GM18861 (cell line): ENCODE measurements around the gene CPSF3.
"Not testable (repeated sequence)": the region's sequence is repeated elsewhere in the genome, so short reads cannot be mapped to it uniquely, and the experiment has no call there.

ENCODE experiments used
- ATAC-seq: cut with Tn5 transposase; IDR thresholded peaks from one replicate; pipeline ENCODE4 v1.9.1; 2021; ENCODE audit not compliant: unreplicated experiment

CPSF3 gene

DNA sequence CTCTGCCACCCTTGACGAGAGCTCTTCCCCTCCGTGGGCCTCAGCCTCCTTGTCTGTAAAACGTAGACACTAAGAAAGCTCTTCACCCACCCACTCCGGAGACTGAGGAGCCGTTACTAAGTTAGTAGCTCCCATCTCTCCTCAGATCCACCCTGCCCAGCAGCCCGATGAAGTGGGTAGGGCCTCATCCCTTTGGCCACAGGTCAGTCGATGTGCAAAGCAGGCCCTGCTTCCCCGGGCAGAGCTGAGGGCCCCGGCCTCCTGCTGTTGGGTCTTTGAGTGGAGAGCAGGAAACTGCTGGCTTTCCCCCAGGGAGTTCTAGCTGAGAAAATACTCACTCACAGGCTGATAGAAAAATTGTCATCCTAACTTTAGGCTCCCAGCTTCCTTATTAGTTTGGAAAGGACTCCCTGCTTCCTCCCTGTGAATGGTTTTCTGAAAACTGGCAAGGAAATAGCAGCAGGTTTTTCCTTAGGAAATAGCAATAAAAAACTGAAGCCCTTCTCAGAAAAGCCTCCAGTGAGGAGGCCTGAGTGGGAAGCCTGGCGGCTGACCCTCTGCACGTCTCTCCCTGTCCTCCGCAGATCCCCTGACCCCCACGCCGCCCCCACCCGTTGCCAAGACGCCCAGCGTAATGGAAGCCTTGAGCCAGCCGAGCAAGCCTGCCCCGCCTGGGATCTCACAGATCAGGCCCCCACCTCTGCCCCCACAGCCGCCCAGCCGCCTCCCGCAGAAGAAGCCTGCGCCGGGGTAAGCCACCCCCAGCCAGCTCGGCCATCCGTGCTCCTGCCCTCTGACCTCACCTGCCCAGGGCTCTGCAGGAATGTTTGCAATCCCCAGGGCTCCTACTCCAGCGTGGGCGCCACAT lies 30.3 kb upstream of the CPSF3 start:
- ATAC-seq: no peak

DNA sequence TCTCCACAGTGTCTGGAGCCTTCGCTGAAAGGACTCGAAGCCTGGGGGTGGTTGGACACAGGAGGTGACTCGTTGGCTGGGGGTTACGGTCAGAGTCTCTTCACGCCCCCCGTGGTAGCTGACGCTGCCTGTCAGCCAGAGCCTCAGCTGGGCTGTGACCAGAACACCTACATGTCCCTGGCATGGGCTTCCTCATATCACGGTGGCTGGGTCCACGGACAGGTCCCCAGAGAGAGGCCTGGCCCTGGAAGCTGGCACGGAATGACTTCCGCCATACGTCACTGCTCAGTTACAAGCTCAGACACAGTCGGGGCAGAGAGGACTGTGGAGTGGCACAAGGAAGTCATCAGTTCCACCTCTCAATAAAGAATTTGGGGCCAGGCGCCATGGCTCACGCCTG lies 28.6 kb upstream of the CPSF3 start:
- no peak for ATAC-seq

DNA sequence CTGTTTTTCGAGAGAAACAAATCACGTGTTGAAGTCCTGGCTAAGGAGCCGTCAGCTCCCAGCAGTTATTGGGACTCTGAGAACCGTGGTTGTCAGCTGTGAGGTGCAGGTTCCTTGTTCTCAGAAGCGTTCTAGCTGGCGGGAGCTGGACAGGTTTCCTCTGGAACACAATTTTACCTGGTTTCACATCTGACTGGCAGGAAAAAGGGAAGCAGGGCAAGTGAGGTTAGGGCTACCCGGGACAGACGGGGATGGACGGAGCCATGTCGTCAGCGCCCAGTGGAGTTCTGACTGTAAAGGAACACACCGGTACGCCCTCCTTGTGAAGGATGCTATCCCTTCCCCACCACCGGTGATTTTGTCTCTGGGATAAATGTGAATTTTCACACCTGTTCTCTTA lies 26.3 kb upstream of the CPSF3 start:
- no peak for ATAC-seq

DNA sequence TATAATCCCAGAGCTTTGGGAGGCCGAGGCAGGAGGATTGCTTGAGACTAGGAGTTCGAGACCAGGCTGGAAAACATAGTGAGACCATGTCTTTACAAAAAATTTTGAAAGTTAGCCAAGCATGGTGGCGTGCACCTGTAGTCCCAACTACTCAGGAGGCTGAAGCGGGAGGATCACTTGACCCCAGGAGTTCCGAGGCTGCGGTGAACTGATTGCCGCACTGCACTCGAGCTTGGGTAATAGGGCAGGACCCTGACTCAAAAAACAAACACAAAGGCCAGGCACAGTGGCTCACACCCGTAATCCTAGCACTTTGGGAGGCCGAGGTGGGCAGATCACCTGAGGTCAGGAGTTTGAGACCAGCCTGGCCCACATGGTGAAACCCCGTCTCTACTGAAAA lies 25.2 kb upstream of the CPSF3 start:
- ATAC-seq: not testable (repeated sequence)

DNA sequence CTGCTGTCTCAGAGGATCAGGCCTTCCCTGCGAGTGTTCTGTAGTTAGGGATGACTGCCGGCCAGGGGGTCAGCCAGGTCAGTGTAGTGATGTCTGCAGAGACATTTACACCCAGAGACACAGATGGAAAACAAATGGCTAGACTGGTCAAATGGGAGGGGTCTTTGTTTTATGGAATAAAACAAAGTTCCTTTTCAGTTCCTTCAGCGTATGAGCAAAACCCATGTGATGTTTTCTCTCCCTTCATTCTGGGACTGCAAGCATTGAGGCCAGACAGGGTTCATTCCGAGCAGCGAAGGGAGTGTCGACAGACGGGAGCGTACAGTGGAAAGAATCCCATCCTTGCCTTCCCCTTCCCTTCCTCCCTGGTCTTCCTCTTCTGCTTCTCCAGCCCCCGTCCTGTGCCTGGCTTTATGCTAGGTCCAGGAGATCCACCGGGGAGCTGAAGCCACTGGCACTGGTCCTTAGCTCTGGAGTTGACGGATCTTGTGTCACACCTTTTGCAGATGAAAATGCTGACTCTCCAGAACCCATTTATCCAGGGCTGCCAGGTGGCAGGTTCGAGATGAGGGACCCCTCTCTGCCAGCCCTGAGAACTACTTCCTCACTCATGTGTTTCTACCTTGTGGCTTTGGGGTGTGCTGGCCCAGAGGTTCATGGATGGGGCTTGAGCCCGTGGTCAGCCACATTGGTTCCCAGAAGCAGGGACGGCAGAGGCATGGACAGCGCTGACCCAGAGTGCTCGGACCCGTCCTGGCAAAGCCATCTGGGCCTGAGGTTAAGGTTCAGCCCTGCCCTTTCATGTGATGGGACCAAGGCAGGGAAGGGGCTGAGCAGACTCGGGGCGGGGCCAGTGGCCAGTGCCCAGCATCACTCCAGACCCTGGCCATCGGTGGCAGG lies 24.3 kb upstream of the CPSF3 start:
- no peak for ATAC-seq

DNA sequence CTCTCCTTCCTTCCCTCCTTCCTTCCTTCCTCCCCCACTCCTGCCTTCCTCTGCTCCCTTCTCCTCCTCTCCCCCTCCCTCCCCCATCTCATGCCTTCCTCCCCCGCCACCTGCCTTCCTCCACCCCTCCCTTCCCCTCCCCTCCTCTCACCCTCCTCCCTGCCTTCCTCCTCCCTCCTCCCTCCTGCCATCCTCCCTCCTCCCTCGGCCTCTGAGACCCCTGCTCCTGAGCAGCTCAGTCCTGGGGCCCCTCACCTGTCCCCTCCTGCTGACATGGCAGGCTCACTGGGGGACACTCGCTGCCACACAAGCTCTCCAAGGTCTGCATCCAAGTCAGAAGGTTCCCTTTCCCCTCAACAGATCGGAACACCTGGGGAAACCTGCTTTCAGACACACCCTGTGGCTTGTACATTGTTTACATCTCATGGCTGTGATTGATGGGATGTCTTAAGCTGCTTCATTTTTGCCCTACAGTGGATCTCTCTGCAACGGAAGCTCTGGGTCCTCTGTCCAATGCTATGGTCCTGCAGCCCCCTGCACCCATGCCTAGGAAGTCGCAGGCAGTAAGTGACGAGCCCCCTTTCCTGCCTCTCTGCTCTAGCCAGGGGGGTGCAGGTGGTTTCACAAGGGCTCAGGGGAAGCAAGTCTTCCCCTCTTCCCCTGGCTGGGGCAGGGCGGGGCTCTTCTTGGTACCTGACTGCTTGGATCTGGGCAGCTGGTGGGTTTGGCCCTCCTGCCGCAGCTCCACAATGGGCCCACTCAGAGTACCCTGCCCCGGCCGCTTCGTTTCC lies 23.0 kb upstream of the CPSF3 start:
- ATAC-seq: no peak

DNA sequence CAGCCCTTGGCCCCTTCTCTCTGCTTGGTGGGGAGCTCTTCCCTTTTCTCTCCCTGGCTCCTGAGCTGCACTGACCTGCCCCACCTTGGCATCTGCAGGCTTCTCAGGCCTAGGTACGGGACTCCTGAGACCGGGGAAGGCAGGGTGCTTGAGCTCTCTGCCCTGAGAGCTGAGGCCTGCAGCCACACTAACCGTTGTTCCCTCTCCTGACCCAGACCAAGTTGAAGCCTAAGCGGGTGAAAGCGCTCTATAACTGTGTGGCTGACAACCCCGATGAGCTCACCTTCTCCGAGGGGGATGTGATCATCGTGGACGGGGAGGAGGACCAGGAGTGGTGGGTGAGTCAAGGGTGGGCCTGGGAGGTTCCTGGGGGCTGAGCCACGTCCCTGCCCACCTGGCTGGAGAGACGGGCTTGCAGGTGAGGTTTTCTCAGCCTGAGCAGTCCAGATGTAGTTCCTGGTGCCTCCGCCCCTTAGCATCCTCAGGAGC lies 22.4 kb upstream of the CPSF3 start:
- ATAC-seq: no peak

DNA sequence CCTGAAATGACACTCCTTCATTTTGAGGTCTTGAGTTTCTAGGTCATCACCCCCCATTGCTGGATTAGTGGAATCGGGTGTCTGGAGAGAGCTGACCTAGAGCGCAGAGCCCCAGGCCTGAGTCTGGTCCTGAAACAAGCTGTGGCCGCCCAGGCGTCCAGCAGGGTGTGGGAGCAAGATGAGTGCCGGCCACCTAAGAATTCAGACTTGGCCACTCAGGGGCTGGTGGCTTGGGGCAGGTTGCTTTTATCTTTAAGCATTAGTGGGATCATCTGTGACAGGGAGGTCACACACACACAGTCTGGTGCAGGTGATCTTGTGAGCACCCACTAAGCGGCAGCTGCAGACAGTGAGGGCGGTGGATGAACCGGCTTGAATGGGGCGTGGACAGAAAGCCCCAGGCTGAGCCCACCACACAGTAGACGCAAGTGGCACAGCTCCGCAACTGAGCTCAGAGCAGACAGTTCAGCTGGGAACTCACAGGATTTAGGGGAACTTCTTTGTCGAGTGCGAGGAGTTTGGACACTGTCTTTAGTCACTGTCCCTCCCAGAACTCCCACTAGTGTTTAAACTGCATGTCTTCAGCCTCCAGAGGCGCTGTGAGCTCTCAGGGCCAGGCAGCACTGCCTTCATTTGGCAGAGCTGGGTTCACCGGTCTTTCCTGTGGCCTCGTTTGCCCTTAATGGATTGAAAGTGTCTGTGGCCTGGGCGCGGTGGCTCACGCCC lies 21.6 kb upstream of the CPSF3 start:
- no peak for ATAC-seq

DNA sequence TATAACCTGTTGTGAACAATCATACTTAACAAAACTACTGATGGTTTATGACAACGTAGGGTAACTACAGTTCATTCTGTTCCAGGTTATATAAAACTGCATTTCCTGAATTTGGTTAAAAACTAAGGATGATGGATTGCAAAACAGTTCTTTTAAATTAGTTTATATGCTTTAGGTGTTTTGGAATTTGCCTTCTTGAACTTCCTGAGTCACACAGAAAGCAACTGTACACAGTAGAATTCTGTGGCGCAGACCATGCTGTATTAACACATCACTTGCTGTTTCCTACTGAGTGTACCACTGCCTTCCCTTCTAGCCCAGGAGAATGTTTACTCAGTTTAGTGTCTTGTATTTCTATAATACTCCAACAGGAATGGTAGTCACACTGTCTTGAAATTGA lies 19.5 kb upstream of the CPSF3 start:
- ATAC-seq: no peak

DNA sequence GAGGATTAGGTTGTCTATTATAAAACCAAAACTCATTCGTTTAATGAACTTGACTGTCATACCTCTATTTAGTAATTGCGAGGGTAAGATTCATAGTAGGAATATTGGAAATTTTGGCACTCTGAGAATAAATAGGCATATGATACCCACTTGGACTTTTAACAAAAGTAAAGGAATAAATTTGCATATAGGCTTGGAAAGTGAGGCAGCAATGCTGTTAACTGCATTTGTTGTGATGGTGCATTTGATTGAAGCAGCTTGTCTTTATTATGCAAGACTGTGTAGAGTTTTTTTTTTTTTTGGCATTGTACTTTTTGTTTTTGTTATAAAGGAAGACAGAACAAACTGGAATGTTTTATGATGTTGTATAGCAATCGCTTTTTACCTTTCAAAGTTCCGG lies 19.0 kb upstream of the CPSF3 start:
- ATAC-seq: no peak

DNA sequence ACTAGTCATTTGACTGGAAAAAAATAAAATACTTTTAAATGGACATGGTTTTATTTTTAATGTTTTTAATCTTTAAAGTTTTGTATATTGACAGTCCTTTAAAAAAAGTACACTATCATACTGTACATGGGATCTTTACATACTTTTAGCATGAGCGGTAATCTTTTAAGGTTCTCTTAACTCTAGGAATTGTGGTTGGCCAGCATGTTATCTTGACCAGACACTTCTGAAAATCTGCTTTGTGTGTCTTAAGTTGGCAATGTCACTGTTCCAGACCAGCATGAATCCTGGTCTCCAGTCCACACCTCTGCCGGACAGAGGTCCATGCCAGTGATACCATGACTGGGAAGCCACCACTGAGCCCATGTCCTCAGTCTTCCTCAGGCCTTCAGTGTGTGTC lies 17.8 kb upstream of the CPSF3 start:
- no peak for ATAC-seq

DNA sequence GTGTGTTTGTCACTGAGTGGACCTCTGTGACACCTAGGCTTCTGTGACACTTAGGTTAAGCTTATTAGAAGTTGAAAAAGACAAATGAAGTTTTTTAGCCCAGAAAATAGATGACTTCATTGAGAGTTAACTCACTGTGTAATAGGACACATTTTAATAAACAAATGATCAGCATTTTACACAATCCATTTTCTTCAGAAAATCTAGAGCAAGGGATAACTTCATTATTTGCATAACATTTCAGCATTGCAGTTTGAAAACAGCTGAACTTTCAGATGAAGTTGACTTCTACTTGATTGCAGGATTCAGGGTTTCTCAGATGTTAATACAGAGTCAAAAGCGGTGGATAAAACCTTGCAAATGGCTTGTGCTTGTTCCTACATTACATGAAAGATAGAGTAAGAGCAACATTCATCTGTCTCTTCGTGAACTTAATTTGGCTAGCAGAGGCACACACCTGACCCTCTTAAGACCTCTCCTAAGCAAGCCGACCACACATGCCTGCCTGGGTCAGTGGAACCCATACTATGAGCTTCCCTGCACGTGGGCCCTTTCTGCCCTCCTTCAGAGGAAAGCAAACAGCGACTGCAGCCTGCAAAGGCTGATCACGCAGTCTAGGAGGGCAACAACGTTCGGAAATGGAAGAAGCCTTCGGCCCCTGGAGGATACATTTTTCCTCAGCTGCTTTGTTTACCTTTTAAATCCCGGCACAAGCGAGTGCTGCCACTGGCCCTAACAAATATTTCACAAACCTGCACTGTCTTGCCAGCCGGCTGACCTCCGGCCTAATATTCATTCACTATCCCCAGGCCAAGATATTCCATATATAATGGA lies 16.7 kb upstream of the CPSF3 start:
- no peak for ATAC-seq

DNA sequence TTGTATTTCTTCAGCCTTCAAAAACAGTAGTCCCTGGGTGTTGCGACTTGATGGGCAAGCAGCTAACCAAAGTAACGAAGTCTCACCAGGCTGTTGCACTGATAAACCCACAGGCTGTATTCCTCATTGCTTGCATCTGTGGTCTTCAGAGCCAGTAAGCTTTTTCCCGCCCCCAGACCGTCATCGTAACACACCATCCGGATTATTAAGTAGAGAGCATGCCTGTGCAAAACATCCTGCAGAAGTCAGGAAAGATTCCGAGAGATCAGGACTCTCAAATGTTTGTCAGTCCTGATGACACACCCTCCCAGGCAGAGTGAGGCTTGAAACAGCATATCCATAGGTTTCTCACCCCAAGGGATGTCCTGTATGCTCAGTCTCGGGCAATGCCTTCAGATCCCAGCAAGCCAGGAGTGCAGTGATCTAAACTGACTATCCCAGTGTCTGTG lies 16.1 kb upstream of the CPSF3 start:
- no peak for ATAC-seq

DNA sequence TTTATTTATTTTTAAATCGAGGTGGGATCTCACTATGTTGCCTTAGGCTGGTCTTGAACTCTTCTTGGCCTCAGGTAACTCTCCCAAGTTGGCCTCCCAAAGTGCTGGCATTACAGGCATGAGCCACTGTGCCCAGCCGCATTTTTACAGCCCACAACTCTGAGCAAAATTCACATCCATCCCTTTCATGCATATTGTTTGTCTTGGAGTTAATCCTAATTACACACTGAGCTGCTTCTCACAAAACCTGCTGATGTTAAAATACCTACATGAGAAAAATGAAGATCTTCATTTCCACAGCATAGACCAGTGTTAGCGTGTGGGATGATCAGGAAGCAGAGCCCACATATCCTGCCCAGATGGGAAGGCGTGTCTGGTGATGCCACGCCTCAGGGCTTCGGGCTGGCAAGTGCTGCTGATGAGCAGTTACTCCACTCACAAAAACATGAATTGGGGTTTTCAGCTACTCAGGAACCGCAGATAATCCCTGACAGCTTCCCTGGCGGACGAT lies 14.8 kb upstream of the CPSF3 start:
- ATAC-seq: no peak

DNA sequence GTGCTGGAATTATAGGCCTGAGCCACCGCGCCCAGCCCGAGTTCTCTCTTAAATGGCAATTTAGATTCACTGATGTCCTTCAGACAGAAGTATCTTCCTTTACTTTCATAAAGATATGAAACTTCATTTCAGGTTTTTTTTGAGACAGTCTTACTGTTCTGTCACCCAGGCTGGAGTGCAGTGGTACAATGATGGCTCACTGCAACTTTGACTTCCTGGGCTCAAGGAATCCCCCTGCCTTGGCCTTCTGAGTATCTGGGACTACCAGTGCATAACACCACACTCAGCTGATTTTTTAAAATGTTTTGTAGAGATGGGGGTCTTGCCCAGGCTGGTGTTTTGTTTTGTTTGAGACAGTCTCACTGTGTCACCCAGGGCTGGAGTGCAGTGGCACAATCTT lies 13.3 kb upstream of the CPSF3 start:
- ATAC-seq: no peak

DNA sequence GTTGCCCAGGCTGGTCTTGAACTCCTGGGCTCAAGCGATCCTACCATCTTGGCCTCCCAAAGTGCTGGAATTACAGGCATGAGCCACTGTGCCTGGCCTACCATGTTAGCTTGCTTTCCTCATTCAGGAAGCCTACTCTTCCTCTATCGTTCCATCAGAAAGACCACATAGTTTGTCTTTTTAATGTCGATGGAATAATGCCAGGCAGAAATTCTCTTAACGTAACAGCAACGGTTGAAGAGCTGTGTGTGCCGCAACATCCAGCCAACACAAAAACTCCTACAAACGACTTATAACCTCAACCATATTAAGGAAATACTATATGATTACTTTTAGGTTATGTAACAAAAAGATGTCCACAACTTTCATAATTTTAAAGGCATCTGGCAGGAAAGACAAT lies 10.7 kb upstream of the CPSF3 start:
- ATAC-seq: no peak

DNA sequence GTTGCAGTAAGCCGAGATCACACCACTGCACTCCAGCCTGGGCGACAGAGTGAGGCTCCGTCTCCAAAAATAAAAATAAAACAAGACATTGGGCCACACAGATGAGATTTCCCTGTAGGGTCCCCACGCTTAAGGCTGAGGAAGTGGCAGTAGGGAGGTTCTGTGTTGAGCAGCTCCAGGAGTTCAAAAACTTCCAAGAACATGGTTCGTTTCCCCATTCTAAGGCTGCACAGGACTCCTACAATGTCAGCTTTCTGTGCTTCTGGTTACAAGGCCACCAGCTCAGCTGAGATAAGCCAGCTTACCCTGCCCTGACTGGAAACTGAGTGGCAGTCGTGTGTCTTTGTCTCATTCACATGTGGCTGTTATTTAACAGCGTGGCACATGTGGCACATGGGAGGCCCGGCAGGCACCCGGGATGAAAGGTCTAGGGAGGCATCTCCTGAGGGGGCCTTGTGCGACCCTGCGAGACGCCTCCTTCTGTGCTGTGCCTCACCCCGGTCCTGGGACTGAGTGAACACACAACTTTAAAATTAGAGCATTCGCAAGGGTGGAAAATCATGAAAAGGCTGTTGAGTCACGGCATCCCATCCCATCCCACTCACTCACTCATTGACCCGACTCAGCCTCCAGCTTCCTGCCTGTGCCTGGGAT lies 7.8 kb upstream of the CPSF3 start:
- no peak for ATAC-seq

DNA sequence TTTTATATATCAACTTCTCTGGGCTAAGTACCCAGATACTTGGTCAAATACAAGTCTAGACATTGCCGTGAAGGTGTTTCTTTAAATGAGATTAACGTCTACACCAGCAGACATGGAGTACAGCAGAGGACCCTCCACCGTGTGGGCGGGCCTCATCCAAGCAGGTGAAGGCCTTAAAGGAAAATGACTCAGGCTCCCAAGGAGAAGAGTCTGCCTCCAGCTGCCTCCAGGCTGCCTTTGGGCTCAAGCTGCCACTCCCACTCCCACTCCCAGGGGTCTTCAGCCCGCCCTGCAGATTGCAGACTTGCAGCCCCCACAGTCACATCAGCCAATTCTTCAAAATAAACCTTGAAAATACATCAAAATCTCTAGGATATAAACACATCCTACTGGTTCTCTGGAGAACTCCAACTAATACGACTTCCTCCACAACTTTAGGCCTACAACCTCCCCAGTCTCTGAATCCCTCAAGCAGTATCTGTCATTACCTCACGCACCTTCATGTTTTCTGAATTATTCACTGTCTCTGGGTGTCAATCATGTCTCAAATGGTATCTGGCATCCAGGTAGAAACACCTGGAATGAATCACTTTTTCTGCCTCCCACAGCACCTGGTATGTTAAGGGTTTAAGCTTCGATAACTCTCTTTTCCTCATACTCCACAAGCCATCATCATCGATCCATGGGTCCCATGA lies 7.0 kb upstream of the CPSF3 start:
- ATAC-seq: no peak
